Measurements from ENCODE around the gene RGR.

- no peak for TF ChIP-seq FOXP2 (optimal IDR thresholded peaks at IDR 0.05; ENCODE audit: borderline replicate concordance, extremely low read depth, extremely low read length, insufficient read depth)
- no peak for TF ChIP-seq POLR2AphosphoS5 (IDR thresholded peaks at IDR 0.05; ENCODE audit: low read depth, low read length)
- no peak for TF ChIP-seq TAF1 (IDR thresholded peaks at IDR 0.05; ENCODE audit: borderline replicate concordance, insufficient read depth, low read length)
- no peak for TF ChIP-seq SIN3A (IDR thresholded peaks at IDR 0.05; ENCODE audit: borderline replicate concordance, insufficient read depth, low read length)
- TF ChIP-seq REST (IDR thresholded peaks at IDR 0.05; ENCODE audit: insufficient read depth in 1 of 2, low read depth in 2 of 2, low read length in 2 of 2), result no peak
Observed at GRCh38 chr10:84308481-84309304, 63.8 kb downstream of the RGR start.

All from PFSK-1 (cell line).